AG04450 (cell line): ENCODE results near the gene APBA3. TPM values are rescaled to one million over a fixed set of nuclear protein-coding genes. Genes with fewer than 3 reads are reported as not detected.

Experiments used
- CTCF ChIA-PET: fragments of 300-600, 350-600 bp; formaldehyde crosslinking; extraction: SDS; loops from one replicate; lab custom pipeline; 2022; ENCODE audit warnings: antibody characterized with exemption, inconsistent platforms; lab: Charles Lee
- POLR2A ChIA-PET: fragments of 350-600 bp; formaldehyde crosslinking; extraction: SDS; loops from one replicate; lab custom pipeline; 2021; ENCODE audit warnings: antibody characterized with exemption, inconsistent platforms; lab: Yijun Ruan, JAX
- DNase-seq: peaks from one replicate; pipeline ENCODE4 v3.0.0-alpha.2; 2011; ENCODE audit warnings: low read depth, low spot score
- H3K27ac ChIP-seq: one replicate; pipeline ENCODE4 v1.5.1; 2012; ENCODE audit warnings: low read depth, low read length, control low read depth
- H3K27me3 ChIP-seq: one replicate; pipeline ENCODE4 v1.6.0; 2012; ENCODE audit warnings: low read length; ENCODE audit not compliant: control insufficient read depth, insufficient read depth
- H3K4me3 ChIP-seq: 2 replicates; pipeline ENCODE4 v1.5.1; 2011; ENCODE audit warnings: mild to moderate bottlenecking, low read depth, low read length, control low read depth
- H3K9me3 ChIP-seq: 2 replicates; pipeline ENCODE4 v1.5.1; 2012; ENCODE audit warnings: low read length; ENCODE audit not compliant: control insufficient read depth, insufficient read depth
- CTCF ChIP-seq: IDR thresholded peaks from 2 replicates; pipeline ENCODE4 v1.5.1; 2011; ENCODE audit warnings: low read depth, low read length, control low read depth, inconsistent platforms
- polyA plus RNA-seq: library from polyadenylated mRNA; depleted of rRNA; stranded (reverse); fragments of >200 nt; gene quantifications from 2 replicates; pipeline ENCODE4 v1.2.3, GENCODE V29; 2011

The APBA3 gene
- polyA plus RNA-seq, 1 experiment, result 5.4 TPM

DNA sequence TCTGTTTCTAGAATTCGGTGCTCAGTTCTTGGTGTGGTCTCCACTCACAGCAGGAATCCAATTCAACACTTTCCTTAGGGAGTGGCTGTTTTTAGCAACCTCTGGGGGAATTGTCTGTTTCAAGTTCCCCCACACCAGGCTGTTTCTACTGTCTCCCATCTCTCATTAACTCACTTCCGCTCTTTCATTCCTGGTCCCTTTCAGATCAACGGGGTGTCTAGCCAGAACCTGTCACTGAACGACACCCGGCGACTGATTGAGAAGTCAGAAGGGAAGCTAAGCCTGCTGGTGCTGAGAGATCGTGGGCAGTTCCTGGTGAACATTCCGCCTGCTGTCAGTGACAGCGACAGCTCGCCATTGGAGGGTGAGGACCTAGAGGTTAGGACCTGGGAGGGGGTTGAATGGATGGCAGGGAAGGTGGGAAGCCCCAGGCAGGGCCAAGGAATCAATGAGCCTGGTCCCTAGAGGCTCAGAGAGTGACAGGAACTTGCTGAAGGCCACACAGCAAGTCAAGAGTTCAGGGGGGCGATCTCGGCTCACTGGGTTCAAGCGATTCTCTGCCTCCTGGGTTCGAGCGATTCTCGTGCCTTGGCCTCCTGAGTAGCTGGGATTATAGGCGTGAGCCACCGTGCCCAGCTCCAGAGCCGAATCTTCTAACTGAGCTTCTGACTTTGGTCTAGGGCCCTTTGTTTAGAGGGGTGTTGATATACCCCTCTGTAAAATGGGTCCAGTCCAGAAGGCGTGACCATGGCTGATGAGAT, 27.8 kb downstream of the APBA3 start:
- H3K27ac ChIP-seq, result no peak overlapping the region
- TF ChIP-seq CTCF, result no peak
- CTCF ChIA-PET, result interaction anchor here (0.5 kb wide), 1 partner anchor 15 kb away, joined by 3 read pairs; no protein-coding TSS in a partner anchor
- POLR2A ChIA-PET, result no interaction called here
- DNase-seq, result no peak
- peaks cover 4% of the 10 kb centered on the region; the same call in 1 of the 2 replicates for H3K9me3 ChIP-seq
- peaks cover 5% of the 10 kb centered on the region for H3K27me3 ChIP-seq
- H3K4me3 ChIP-seq, result no peak overlapping the region

GRCh38 chr19:3732108-3732507, 29.4 kb downstream of the APBA3 start:
- no peak for DNase-seq
- CTCF ChIA-PET, result no interaction called here
- Histone ChIP-seq H3K27me3 (peaks cover 5% of the 10 kb centered on the region), H3K27ac (no peak overlapping the region), H3K4me3 (no peak overlapping the region), H3K9me3 (peaks cover 4% of the 10 kb centered on the region; the same call in 1 of the 2 replicates)
- TF ChIP-seq CTCF, result no peak
- POLR2A ChIA-PET, result no interaction called here

- Histone ChIP-seq H3K27me3 (peaks cover 5% of the 10 kb centered on the region), H3K27ac (no peak overlapping the region), H3K9me3 (peaks cover 4% of the 10 kb centered on the region; the same call in 1 of the 2 replicates), H3K4me3 (no peak overlapping the region)
- no peak for DNase-seq
- no peak for TF ChIP-seq CTCF
- CTCF ChIA-PET, result no interaction called here
- POLR2A ChIA-PET, result no interaction called here
Measured at GRCh38 chr19:3730457-3730958, 31.0 kb downstream of the APBA3 start.

- ChIA-PET CTCF (no interaction called here), POLR2A (no interaction called here)
- no peak for TF ChIP-seq CTCF
- peaks cover 25% of the 10 kb centered on the region for H3K27me3 ChIP-seq
- no peak overlapping the region for H3K27ac ChIP-seq
- no peak overlapping the region for H3K4me3 ChIP-seq
- no peak for DNase-seq
- H3K9me3 ChIP-seq, result peaks cover 11% of the 10 kb centered on the region; the same call in 1 of the 2 replicates
Measured at GRCh38 chr19:3725640-3726310, 35.7 kb downstream of the APBA3 start.

GRCh38 chr19:3725121-3725520, 36.4 kb downstream of the APBA3 start:
- TF ChIP-seq CTCF, result no peak
- H3K27ac ChIP-seq, result no peak overlapping the region
- no peak for DNase-seq
- CTCF ChIA-PET, result interaction anchor here (0.8 kb wide), 1 partner anchor 29 kb away, joined by 3 read pairs; no protein-coding TSS in a partner anchor
- peaks cover 11% of the 10 kb centered on the region; the same call in 1 of the 2 replicates for H3K9me3 ChIP-seq
- no peak overlapping the region for H3K4me3 ChIP-seq
- H3K27me3 ChIP-seq, result peaks cover 27% of the 10 kb centered on the region
- POLR2A ChIA-PET, result no interaction called here
